HTR-8/SVneo (cell line): ENCODE results near the gene TMEM238L.
"Not testable (repeated sequence)": the region's sequence is repeated elsewhere in the genome, so short reads cannot be mapped to it uniquely, and the experiment has no call there.

Experiments
- DNase-seq: peaks from one replicate; pipeline ENCODE4 v3.0.0; 2011; ENCODE audit warnings: low spot score, mixed read lengths; ENCODE audit not compliant: insufficient read length
- FAIRE-seq: peaks from 2 replicates; lab custom pipeline; 2011; peaks lifted over from hg19 to GRCh38; lab: Jason Lieb, UNC

The TMEM238L gene, protein sequence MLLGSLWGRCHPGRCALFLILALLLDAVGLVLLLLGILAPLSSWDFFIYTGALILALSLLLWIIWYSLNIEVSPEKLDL

GRCh38 chr17:10803830-10804475 lies at the start of gene TMEM238L:
Gene TMEM238L, minus strand, starts transcription at chr17:10804099. Its CDS starts 136 bp downstream, at chr17:10803963.
- DNase-seq (no peak), FAIRE-seq (no peak)

- FAIRE-seq = peak; percentile 48
- not testable (repeated sequence) for DNase-seq
Observed at GRCh38 chr17:10846636-10847035, 42.7 kb upstream of the TMEM238L start.

DNA sequence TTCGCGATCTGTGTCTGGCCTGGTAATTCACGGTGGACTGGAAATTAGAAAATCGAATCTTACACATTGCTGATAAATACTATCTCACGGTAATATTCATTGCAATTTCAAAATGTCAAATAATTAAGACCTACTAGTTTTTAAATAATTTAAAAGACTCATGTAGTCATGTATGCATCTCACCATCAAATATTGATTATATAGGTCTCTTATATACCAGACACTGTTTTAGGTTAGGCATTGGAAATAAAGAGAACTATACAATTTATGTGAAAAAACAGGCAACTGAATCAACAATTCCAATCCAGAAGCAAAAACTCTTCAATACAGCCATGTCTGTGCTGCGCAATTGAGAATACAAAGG lies 41.5 kb upstream of the TMEM238L start:
- DNase-seq (no peak), FAIRE-seq (no peak)

- peak; percentile 4 for FAIRE-seq
- DNase-seq = peak; percentile 63
Observed at GRCh38 chr17:10844621-10845387, 40.9 kb upstream of the TMEM238L start.

- DNase-seq (no peak), FAIRE-seq (no peak)
Observed at GRCh38 chr17:10843811-10844210, 39.9 kb upstream of the TMEM238L start.

DNA sequence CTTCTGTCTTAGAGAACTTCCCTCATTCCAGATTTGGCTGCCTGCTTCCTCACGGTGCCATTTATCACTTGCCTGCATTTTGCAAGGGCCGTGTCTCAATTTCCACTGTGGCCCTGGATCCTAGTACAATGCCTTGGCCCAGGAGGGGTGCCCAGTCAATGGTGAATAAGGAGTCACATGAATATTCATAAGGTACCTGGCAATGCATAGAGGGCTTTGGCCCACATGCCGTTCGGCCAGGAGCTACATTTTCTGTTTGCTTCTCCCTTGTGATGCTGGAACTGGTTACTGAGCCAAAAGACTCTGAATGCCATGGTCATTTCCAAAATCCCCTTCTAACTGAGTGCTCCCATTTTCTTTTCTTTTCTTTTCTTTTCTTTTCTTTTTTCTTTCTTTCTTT lies 38.8 kb upstream of the TMEM238L start:
- DNase-seq = no peak
- FAIRE-seq = no peak

DNA sequence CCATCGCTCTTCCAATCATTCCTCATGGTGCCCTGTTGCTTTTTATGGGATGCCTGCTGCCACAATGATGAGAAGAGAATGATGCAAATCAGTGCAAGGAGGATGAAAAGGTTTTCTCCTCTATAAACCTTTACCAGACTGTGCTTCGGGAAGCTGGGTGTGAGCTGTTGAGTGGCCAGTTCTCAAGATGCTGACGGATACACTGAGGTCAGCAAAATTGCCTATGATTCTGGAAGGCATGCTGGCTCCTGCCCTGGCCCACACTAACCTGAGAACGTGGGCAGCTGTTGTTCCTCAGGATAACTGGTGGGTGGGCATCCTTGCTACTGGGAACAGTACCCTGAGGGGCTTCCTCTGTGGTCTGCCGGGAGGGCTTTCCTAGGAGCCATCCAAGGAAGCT lies 34.8 kb upstream of the TMEM238L start:
- no peak for DNase-seq
- FAIRE-seq = no peak

DNA sequence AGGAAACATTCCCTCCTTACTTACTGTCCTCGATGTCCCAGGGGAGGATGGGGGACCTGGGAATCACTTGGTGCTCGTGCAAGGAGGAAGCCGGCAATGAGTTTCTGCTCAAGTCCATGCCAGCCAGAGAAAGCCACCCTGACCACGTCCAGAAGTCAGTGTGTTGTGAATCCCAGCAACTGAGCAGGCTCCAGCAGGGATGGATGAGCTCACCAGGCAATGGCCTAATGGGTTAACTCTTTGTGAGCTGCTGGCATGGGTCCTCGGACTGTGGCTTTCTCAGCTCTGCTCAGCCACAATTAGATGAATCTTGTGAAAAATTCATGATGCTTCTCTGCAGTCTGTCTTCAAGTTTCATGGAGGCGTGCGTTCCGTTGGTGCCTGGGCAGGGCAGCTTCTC lies 34.0 kb upstream of the TMEM238L start, which contains the start of gene PIRT:
PIRT (minus strand) TSS at position 167 of the 400 bp plus-strand sequence. CDS start 12,442 bp downstream, outside the sequence.
- DNase-seq (no peak), FAIRE-seq (no peak)

DNA sequence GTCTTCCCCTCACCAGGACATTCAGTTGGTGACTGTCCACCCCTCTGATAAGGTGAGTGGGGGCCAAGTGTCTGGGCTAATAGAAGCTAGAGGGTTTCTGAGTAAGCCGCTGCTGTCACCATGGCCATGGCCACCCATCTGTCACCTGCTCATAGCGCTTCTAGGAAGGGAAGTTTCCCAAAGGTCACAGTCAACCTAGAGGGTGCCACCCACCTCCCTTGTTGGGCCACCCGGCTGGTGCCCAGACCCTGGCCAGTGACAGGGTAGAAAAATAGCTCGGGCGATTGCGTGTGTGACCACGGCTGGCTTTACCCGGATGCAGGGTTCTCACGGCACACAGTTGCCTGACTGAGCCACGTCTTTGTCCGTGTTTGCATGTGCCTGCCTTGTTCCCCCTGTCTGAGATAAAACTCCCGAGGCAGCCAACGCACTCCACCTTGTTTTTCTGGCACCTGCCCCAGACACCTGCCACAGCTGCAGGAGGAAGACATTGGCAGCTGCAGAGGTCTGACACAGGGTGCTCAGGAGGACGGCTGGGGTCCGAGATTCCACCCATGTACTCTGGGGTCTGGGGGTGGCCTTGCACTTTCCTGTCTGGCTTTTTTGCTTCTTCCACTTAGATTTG lies 33.2 kb upstream of the TMEM238L start:
- FAIRE-seq = no peak

GRCh38 chr17:10836145-10836544 lies 32.2 kb upstream of the TMEM238L start:
- FAIRE-seq = no peak
- no peak for DNase-seq

More for the DNA sequence above, 33.2 kb upstream of the TMEM238L start:
- DNase-seq = no peak

GRCh38 chr17:10831696-10832095 lies 27.8 kb upstream of the TMEM238L start:
- FAIRE-seq = no peak
- no peak for DNase-seq

DNA sequence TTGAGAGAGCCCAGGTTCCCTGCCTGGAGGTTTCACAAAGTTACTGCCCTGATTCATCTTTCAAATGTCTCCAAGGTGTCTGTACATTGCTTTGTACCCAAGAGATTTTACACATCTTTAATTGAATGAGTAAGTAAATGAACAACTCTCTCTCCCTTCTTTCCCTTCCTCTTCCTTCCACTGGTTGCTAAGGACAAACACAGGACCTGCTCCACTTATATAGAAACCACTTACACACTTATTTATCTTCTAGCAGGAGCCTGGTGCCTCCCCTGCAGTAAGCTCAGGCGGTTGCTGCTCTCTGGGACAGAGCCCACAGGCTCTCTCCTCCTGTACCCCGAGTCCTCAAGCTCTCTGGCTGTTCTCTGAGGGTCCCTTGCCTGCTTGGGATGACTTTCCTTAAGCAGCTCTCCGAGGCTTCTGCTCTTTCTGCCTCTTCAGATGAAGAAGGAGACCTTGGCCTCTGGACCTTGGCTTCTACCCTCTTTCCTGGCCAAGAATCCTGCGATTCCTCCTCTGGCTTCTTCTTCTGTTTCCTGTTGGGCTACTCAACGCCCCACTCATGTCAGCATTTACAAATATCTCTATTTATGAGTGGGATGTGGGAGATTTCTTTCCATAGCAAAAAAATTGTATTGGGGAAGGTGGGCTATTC lies 24.1 kb upstream of the TMEM238L start:
- FAIRE-seq (no peak), DNase-seq (no peak)

- FAIRE-seq (no peak), DNase-seq (no peak)
Observed at GRCh38 chr17:10824874-10825273, 21.0 kb upstream of the TMEM238L start.

GRCh38 chr17:10821770-10822169 lies 17.9 kb upstream of the TMEM238L start:
- FAIRE-seq (no peak), DNase-seq (no peak)

DNA sequence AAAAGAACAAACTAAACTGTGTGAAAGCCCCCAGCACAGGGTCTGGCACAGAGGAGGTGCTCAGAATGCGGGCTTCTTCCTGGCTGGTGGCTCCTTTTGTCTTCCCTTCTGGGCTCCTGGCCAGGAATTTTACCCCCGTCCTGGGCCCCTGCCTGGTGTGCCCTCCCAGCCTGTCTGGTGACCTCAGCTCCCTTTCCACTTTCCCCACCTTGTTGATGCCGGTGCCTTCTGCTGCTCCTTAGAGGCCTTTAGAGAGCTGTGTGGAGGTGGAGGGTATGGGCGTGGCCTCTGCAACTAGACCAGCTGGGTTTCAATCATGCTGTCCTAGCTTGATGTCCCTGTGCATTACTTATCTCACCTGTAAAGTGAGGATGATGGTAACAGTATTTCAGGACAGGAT lies 17.2 kb upstream of the TMEM238L start:
- no peak for FAIRE-seq
- no peak for DNase-seq

- FAIRE-seq (no peak), DNase-seq (no peak)
Observed at GRCh38 chr17:10815319-10815718, 11.4 kb upstream of the TMEM238L start.

GRCh38 chr17:10814075-10814474 lies 10.2 kb upstream of the TMEM238L start:
- DNase-seq = no peak
- FAIRE-seq = no peak

DNA sequence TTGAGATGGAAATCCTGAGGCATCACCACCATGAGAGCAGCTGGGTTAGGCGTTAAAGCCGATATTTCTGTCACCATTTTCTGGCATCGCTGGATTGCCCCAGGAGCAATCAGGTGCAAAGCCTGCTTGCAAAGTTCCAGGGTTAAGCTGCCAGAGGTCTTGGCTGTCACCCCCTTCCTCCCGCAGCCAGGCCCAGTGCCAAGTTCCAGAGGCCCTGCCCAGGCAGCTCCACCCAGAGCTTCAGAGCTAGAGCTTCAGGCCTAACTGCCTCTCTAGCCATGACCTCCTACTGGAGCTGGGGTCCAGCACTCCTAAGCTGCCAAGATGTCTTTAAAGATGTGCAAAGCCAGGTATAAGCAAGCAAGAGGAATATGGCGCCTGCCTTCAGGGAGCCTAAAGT lies 8.8 kb upstream of the TMEM238L start:
- no peak for FAIRE-seq
- no peak for DNase-seq

- FAIRE-seq = no peak
- DNase-seq = no peak
Observed at GRCh38 chr17:10809605-10810004, 5.7 kb upstream of the TMEM238L start.

DNA sequence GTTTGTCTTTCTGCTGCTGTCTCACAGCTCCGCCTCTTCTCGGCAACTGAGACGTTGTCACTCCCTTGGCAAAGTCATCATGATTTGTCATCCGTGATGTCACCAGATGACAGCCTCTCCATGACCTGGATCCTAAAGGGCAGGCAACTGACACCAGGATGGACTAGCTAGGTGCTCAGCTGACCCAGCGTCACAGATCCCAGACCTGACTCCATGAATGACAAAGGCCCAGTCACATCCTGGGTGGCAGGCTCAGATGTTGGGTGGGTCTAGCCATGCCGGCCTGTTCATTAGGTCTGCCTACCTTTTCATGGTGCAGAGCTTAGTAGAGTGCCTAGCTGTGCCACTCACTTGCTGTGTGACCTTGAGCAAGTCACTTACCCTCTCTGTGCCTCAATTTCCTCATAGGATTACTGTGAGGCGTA lies 3.8 kb upstream of the TMEM238L start:
- FAIRE-seq (no peak), DNase-seq (no peak)
